GM18505 (cell line): ENCODE data around the gene CTNNA3.

Experiments
- ATAC-seq: cut with Tn5 transposase; IDR thresholded peaks from one replicate; pipeline ENCODE4 v1.9.1; 2021; ENCODE audit not compliant: unreplicated experiment
- POLR2A ChIP-seq: IDR thresholded peaks from 4 replicates; pipeline ENCODE4 v1.6.1; 2011; ENCODE audit warnings: borderline replicate concordance; ENCODE audit not compliant: insufficient read depth, insufficient read length; ENCODE audit errors: extremely low read depth

Gene CTNNA3

GRCh38 chr10:65940105-65940504, 1755.9 kb downstream of the CTNNA3 start:
- no peak for TF ChIP-seq POLR2A
- no peak for ATAC-seq

- no peak for TF ChIP-seq POLR2A
- ATAC-seq = no peak
These were observed 1764.5 kb downstream of the CTNNA3 start for GRCh38 chr10:65931291-65932070.

- ATAC-seq = no peak
These were observed 1784.7 kb downstream of the CTNNA3 start for GRCh38 chr10:65911151-65911835.

GRCh38 chr10:65910209-65910608, 1785.8 kb downstream of the CTNNA3 start:
- TF ChIP-seq POLR2A = no peak
- ATAC-seq = no peak

More at GRCh38 chr10:65911151-65911835, 1784.7 kb downstream of the CTNNA3 start:
- no peak for TF ChIP-seq POLR2A

GRCh38 chr10:65907199-65907712, 1788.7 kb downstream of the CTNNA3 start:
- no peak for TF ChIP-seq POLR2A
- no peak for ATAC-seq

- no peak for TF ChIP-seq POLR2A
- no peak for ATAC-seq
These were observed 1792.4 kb downstream of the CTNNA3 start for GRCh38 chr10:65903620-65904019.

GRCh38 chr10:65900271-65900670, 1795.7 kb downstream of the CTNNA3 start:
- ATAC-seq = no peak
- TF ChIP-seq POLR2A = no peak

GRCh38 chr10:65898055-65898454, 1797.9 kb downstream of the CTNNA3 start:
- TF ChIP-seq POLR2A = no peak
- ATAC-seq = no peak

GRCh38 chr10:65894961-65895360, 1801.0 kb downstream of the CTNNA3 start:
- ATAC-seq = no peak
- no peak for TF ChIP-seq POLR2A

GRCh38 chr10:65894379-65894778, 1801.6 kb downstream of the CTNNA3 start:
- ATAC-seq = no peak
- TF ChIP-seq POLR2A = no peak

GRCh38 chr10:65893676-65894075, 1802.3 kb downstream of the CTNNA3 start:
- ATAC-seq = no peak
- no peak for TF ChIP-seq POLR2A

GRCh38 chr10:65892284-65892683, 1803.7 kb downstream of the CTNNA3 start:
- no peak for TF ChIP-seq POLR2A
- ATAC-seq = no peak

GRCh38 chr10:65891073-65891981, 1804.7 kb downstream of the CTNNA3 start:
- peak; percentile 64 for TF ChIP-seq POLR2A
- peak; percentile 92 for ATAC-seq
